B cell (primary cell): Measurements from ENCODE around the gene RAD51B. TPM values are rescaled to one million over a fixed set of nuclear protein-coding genes. Genes with fewer than 3 reads are reported as not detected.

ENCODE experiments used
- ATAC-seq: fragments of 200-7000 bp; cut with Tn5 transposase; one replicate; pipeline ENCODE4 v1.10.0; 2021; ENCODE audit warnings: low read depth, mild to moderate bottlenecking, moderate number of reproducible peaks, moderate library complexity
- CTCF ChIA-PET: fragments of 350-600 bp; sonication (Branson Sonifier 250); formaldehyde crosslinking; loops from one replicate; lab custom pipeline; 2021; ENCODE audit warnings: antibody characterized with exemption, inconsistent platforms; lab: Charles Lee
- POLR2A ChIA-PET: fragments of 350-600 bp; sonication (Branson Sonifier 250); formaldehyde crosslinking; loops from one replicate; lab custom pipeline; 2021; ENCODE audit warnings: antibody characterized with exemption; lab: Charles Lee
- DNase-seq: peaks from one replicate; pipeline ENCODE4 v3.0.0; 2013
- H2AFZ ChIP-seq: 2 replicates; pipeline ENCODE4 v1.6.1; 2012; ENCODE audit warnings: mild to moderate bottlenecking, low read depth, low read length; ENCODE audit not compliant: insufficient read depth, poor library complexity, severe bottlenecking
- H3K27ac ChIP-seq, 2 donors: 1 replicate in 1 of 2; 2 replicates in 1 of 2; pipeline ENCODE4 v1.5.1; 2012 to 2013; ENCODE audit warnings: low read length in 2 of 2, mild to moderate bottlenecking in 2 of 2, moderate library complexity in 1 of 2
- H3K27me3 ChIP-seq, 4 experiments: fragments of 200-600 bp in 1 of 4; sonication (generic) in 1 of 4; replicated peaks in 1 of 4; 1 replicate in 2 of 4; 2 replicates in 2 of 4; pipeline versions ENCODE4 v1.6.1 to v1.7.0; 2013 to 2016; ENCODE audit warnings: low read length in 3 of 4, mild to moderate bottlenecking in 2 of 4, mixed read lengths in 1 of 4, moderate library complexity in 1 of 4; ENCODE audit not compliant: insufficient read depth in 4 of 4, control insufficient read depth in 3 of 4; ENCODE audit errors: control extremely low read depth in 1 of 4
- H3K36me3 ChIP-seq, 2 experiments: replicated peaks in 1 of 2; 1 replicate in 1 of 2; 2 replicates in 1 of 2; pipeline versions ENCODE4 v1.6.1 to v1.7.1; 2013; ENCODE audit warnings: low read length in 1 of 2; ENCODE audit not compliant: insufficient read depth in 2 of 2, control insufficient read depth in 1 of 2; ENCODE audit errors: control extremely low read depth in 1 of 2, extremely low read depth in 1 of 2
- H3K4me1 ChIP-seq, 2 donors: fragments of 200-600 bp in 1 of 2; sonication (generic) in 1 of 2; 1 replicate in 1 of 2; 2 replicates in 1 of 2; pipeline versions ENCODE4 v1.5.1 to v1.6.1; 2013 to 2017; ENCODE audit warnings: low read length in 2 of 2; ENCODE audit not compliant: control insufficient read depth in 2 of 2, insufficient read depth in 2 of 2
- H3K4me2 ChIP-seq: replicated peaks from 2 replicates; pipeline ENCODE3; 2012; ENCODE audit warnings: mild to moderate bottlenecking, low read depth, low read length; ENCODE audit not compliant: poor library complexity, severe bottlenecking
- H3K4me3 ChIP-seq, 5 experiments: fragments of 200-600 bp in 1 of 5; sonication (generic) in 1 of 5; 1 replicate in 3 of 5; 2 replicates in 2 of 5; pipeline versions ENCODE4 v1.5.1 to v1.7.0; 2011 to 2016; ENCODE audit warnings: low read length in 4 of 5, mild to moderate bottlenecking in 4 of 5, low read depth in 2 of 5, control low read depth in 1 of 5, moderate library complexity in 1 of 5; ENCODE audit not compliant: insufficient read depth in 1 of 5; ENCODE audit errors: control extremely low read depth in 1 of 5, extremely low read depth in 1 of 5
- H3K79me2 ChIP-seq: fragments of 200-600 bp; sonication (generic); one replicate; pipeline ENCODE4 v1.6.0; 2016; ENCODE audit warnings: low read length; ENCODE audit not compliant: control insufficient read depth, insufficient read depth
- H3K9ac ChIP-seq: fragments of 200-600 bp; sonication (generic); 2 replicates; pipeline ENCODE4 v1.6.1; 2017; ENCODE audit warnings: mild to moderate bottlenecking, low read length, moderate library complexity
- H3K9me3 ChIP-seq, 3 donors: one replicate each; pipeline versions ENCODE4 v1.6.1 to v1.7.1; 2013; ENCODE audit warnings: low read length in 2 of 3; ENCODE audit not compliant: control insufficient read depth in 2 of 3, insufficient read depth in 1 of 3; ENCODE audit errors: control extremely low read depth in 1 of 3
- H4K20me1 ChIP-seq: 2 replicates; pipeline ENCODE4 v1.6.0; 2012; ENCODE audit warnings: mild to moderate bottlenecking, low read length; ENCODE audit not compliant: insufficient read depth, control insufficient read depth, poor library complexity, severe bottlenecking
- H3K27ac Mint-ChIP-seq: one replicate; pipeline ENCODE4 v1.8.0; 2021; ENCODE audit warnings: mixed read lengths
- H3K27me3 Mint-ChIP-seq: one replicate; pipeline ENCODE4 v1.8.0; 2021; ENCODE audit warnings: mixed read lengths
- H3K4me1 Mint-ChIP-seq: one replicate; pipeline ENCODE4 v1.8.0; 2021; ENCODE audit warnings: mixed read lengths
- H3K4me3 Mint-ChIP-seq: one replicate; pipeline ENCODE4 v1.8.0; 2021; ENCODE audit warnings: mixed read lengths
- H3K9me3 Mint-ChIP-seq: one replicate; pipeline ENCODE4 v1.8.0; 2022; ENCODE audit warnings: mixed read lengths; ENCODE audit not compliant: insufficient read depth
- CTCF ChIP-seq: fragments of 200-600 bp; IDR thresholded peaks from one replicate; pipeline ENCODE4 v1.8.0; 2022; ENCODE audit warnings: antibody characterized with exemption, mild to moderate bottlenecking
- EZH2 ChIP-seq: IDR thresholded peaks from 2 replicates; pipeline ENCODE4 v1.6.1; 2012; ENCODE audit warnings: borderline replicate concordance, low read depth, mild to moderate bottlenecking, moderate library complexity, low read length; ENCODE audit not compliant: insufficient read depth, poor library complexity, severe bottlenecking
- WGBS: methylation state at CpG from one replicate; pipeline ENCODE4 v1.1.5; 2013; ENCODE audit warnings: missing lambda C conversion rate; ENCODE audit not compliant: insufficient coverage; 5-methylcytosine and 5-hydroxymethylcytosine counted together
- intact Hi-C: fragments of 100-400 bp; cut with micrococcal nuclease; formaldehyde crosslinking; loops from one replicate; pipeline ENCODE4 v1.10.0; 2022
- polyA plus RNA-seq: library from polyadenylated mRNA; depleted of rRNA; stranded (reverse); fragments of >200 nt; gene quantifications from 2 replicates; pipeline ENCODE4 v1.2.3, GENCODE V29; 2012
- total RNA-seq, 2 donors: library from RNA; stranded (reverse); fragments of 120-200 nt in 1 of 2; gene quantifications; 1 replicate in 1 of 2; 2 replicates in 1 of 2; pipeline versions ENCODE4 v1.2.3 to v1.2.4, GENCODE V29; 2013 to 2022

RAD51B gene
- total and polyA plus RNA-seq, 2 donors (not counting 1 experiment from before 2014, with no cell fraction given): 6.5 to 60.6 TPM

GRCh38 chr14:68245146-68246073 lies 425.8 kb downstream of the RAD51B start:
- Histone ChIP-seq H3K4me2 (no peak overlapping the region), H3K4me3 (no peak overlapping the region), H3K79me2 (peaks cover 16% of the 10 kb centered on the region), H3K36me3 (no peaks in the 10 kb centered on the region), H3K9me3 (no peaks in the 10 kb centered on the region), H3K27me3 (no peaks in the 10 kb centered on the region), H3K27ac (no peak overlapping the region), H3K4me1 (peaks cover 24 to 32% of the 10 kb centered on the region in 2 donors), H4K20me1 (no peaks in the 10 kb centered on the region), H3K9ac (no peak overlapping the region), H2AFZ (no peak overlapping the region)
- no peaks in the 10 kb centered on the region for H3K9me3 Mint-ChIP-seq
- no peak for DNase-seq
- WGBS: 85% methylated on average over 3 of the region's 7 CpGs
- H3K27me3 Mint-ChIP-seq: no peaks in the 10 kb centered on the region
- CTCF ChIA-PET: interaction anchor here (0.7 to 11.9 kb wide), 9 partner anchors 26 to 598 kb away, joined by 3 to 252 read pairs (median 3); partner anchors contain the start of gene ZFP36L1
- ATAC-seq: no peak
- H3K27ac Mint-ChIP-seq: no peak overlapping the region
- H3K4me3 Mint-ChIP-seq: no peak overlapping the region
- POLR2A ChIA-PET: interaction anchor here (0.6 to 6.6 kb wide), 4 partner anchors 137 to 598 kb away, joined by 3 to 57 read pairs (median 4); no protein-coding TSS in a partner anchor
- intact Hi-C loops: loop anchor here (5.0 kb wide), 3 partner anchors 82 to 862 kb away; no protein-coding TSS in a partner anchor
- H3K4me1 Mint-ChIP-seq: peaks cover 38% of the 10 kb centered on the region
- TF ChIP-seq EZH2: no peak
- TF ChIP-seq CTCF: no peak
